ENCODE data around the gene ACY1.

ACY1 gene

GRCh38 chr3:51949121-51949520, 34.2 kb upstream of the ACY1 start:
- no peak overlapping the region for H3K9ac ChIP-seq (ENCODE audit: low read depth, low read length)
- H3K4me2 ChIP-seq (ENCODE audit: insufficient read depth, low read length): no peak overlapping the region
- no peaks in the 10 kb centered on the region; the same call in 1 of the 2 replicates for H3K36me3 ChIP-seq (ENCODE audit: insufficient read depth, low read length)
- no peaks in the 10 kb centered on the region for H3K4me1 ChIP-seq (ENCODE audit: insufficient read depth, low read length)
- TF ChIP-seq CTCF (IDR thresholded peaks at IDR 0.05; ENCODE audit: borderline replicate concordance, extremely low read depth, low read length, poor library complexity, severe bottlenecking) (no peak), EZH2 (IDR thresholded peaks at IDR 0.05; ENCODE audit: borderline replicate concordance, low read depth, low read length, severe bottlenecking) (no peak)
- no peaks in the 10 kb centered on the region for H3K79me2 ChIP-seq (ENCODE audit: insufficient read depth, low read length)
- no peaks in the 10 kb centered on the region for H3K27me3 ChIP-seq (ENCODE audit: insufficient read depth, low read length, poor library complexity)
- DNase-seq (no peak), ATAC-seq (ENCODE audit: insufficient read depth, low read depth) (no peak)
- no peak overlapping the region for H2AFZ ChIP-seq (ENCODE audit: low read depth, low read length)
- H3K4me3 ChIP-seq (ENCODE audit: low read depth in 1 of 2, low read length in 2 of 2): no peak overlapping the region
- no peak overlapping the region for H3K27ac ChIP-seq (ENCODE audit: low read length)
- H3K9me3 ChIP-seq (ENCODE audit: insufficient read depth, low read length, severe bottlenecking): no peaks in the 10 kb centered on the region
- no peaks in the 10 kb centered on the region; the same call in 1 of the 2 replicates for H4K20me1 ChIP-seq (ENCODE audit: insufficient read depth, low read length)

GRCh38 chr3:51950899-51951298, 32.4 kb upstream of the ACY1 start:
- Histone ChIP-seq H3K9me3 (ENCODE audit: insufficient read depth, low read length, severe bottlenecking) (no peaks in the 10 kb centered on the region), H3K4me3 (ENCODE audit: low read depth in 1 of 2, low read length in 2 of 2) (no peak overlapping the region), H3K79me2 (ENCODE audit: insufficient read depth, low read length) (no peaks in the 10 kb centered on the region), H3K4me1 (ENCODE audit: insufficient read depth, low read length) (no peaks in the 10 kb centered on the region), H3K27me3 (ENCODE audit: insufficient read depth, low read length, poor library complexity) (no peaks in the 10 kb centered on the region), H3K9ac (ENCODE audit: low read depth, low read length) (no peak overlapping the region), H3K36me3 (ENCODE audit: insufficient read depth, low read length) (no peaks in the 10 kb centered on the region; the same call in 1 of the 2 replicates), H3K4me2 (ENCODE audit: insufficient read depth, low read length) (no peak overlapping the region), H3K27ac (ENCODE audit: low read length) (no peak overlapping the region), H4K20me1 (ENCODE audit: insufficient read depth, low read length) (no peaks in the 10 kb centered on the region; the same call in 1 of the 2 replicates), H2AFZ (ENCODE audit: low read depth, low read length) (no peak overlapping the region)
- TF ChIP-seq EZH2 (IDR thresholded peaks at IDR 0.05; ENCODE audit: borderline replicate concordance, low read depth, low read length, severe bottlenecking): no peak
- no peak for TF ChIP-seq CTCF (IDR thresholded peaks at IDR 0.05; ENCODE audit: borderline replicate concordance, extremely low read depth, low read length, poor library complexity, severe bottlenecking)
- DNase-seq (no peak), ATAC-seq (ENCODE audit: insufficient read depth, low read depth) (no peak)

GRCh38 chr3:51953445-51953844, 29.9 kb upstream of the ACY1 start:
- Histone ChIP-seq H3K9ac (ENCODE audit: low read depth, low read length) (no peak overlapping the region), H2AFZ (ENCODE audit: low read depth, low read length) (no peak overlapping the region), H3K27me3 (ENCODE audit: insufficient read depth, low read length, poor library complexity) (no peaks in the 10 kb centered on the region), H3K79me2 (ENCODE audit: insufficient read depth, low read length) (no peaks in the 10 kb centered on the region), H3K4me1 (ENCODE audit: insufficient read depth, low read length) (no peaks in the 10 kb centered on the region), H3K9me3 (ENCODE audit: insufficient read depth, low read length, severe bottlenecking) (no peaks in the 10 kb centered on the region), H3K4me3 (ENCODE audit: low read depth in 1 of 2, low read length in 2 of 2) (no peak overlapping the region), H3K4me2 (ENCODE audit: insufficient read depth, low read length) (no peak overlapping the region), H4K20me1 (ENCODE audit: insufficient read depth, low read length) (no peaks in the 10 kb centered on the region), H3K36me3 (ENCODE audit: insufficient read depth, low read length) (no peaks in the 10 kb centered on the region), H3K27ac (ENCODE audit: low read length) (no peak overlapping the region)
- TF ChIP-seq EZH2 (IDR thresholded peaks at IDR 0.05; ENCODE audit: borderline replicate concordance, low read depth, low read length, severe bottlenecking): no peak
- no peak for TF ChIP-seq CTCF (IDR thresholded peaks at IDR 0.05; ENCODE audit: borderline replicate concordance, extremely low read depth, low read length, poor library complexity, severe bottlenecking)
- ATAC-seq (ENCODE audit: insufficient read depth, low read depth): no peak
- no peak for DNase-seq

GRCh38 chr3:51954105-51954504, 29.2 kb upstream of the ACY1 start:
- Histone ChIP-seq H4K20me1 (ENCODE audit: insufficient read depth, low read length) (no peaks in the 10 kb centered on the region), H2AFZ (ENCODE audit: low read depth, low read length) (no peak overlapping the region), H3K27ac (ENCODE audit: low read length) (no peak overlapping the region), H3K36me3 (ENCODE audit: insufficient read depth, low read length) (no peaks in the 10 kb centered on the region), H3K9ac (ENCODE audit: low read depth, low read length) (no peak overlapping the region), H3K27me3 (ENCODE audit: insufficient read depth, low read length, poor library complexity) (no peaks in the 10 kb centered on the region), H3K79me2 (ENCODE audit: insufficient read depth, low read length) (no peaks in the 10 kb centered on the region), H3K4me2 (ENCODE audit: insufficient read depth, low read length) (no peak overlapping the region), H3K9me3 (ENCODE audit: insufficient read depth, low read length, severe bottlenecking) (no peaks in the 10 kb centered on the region), H3K4me1 (ENCODE audit: insufficient read depth, low read length) (no peaks in the 10 kb centered on the region), H3K4me3 (ENCODE audit: low read depth in 1 of 2, low read length in 2 of 2) (no peak overlapping the region)
- no peak for TF ChIP-seq CTCF (IDR thresholded peaks at IDR 0.05; ENCODE audit: borderline replicate concordance, extremely low read depth, low read length, poor library complexity, severe bottlenecking)
- no peak for TF ChIP-seq EZH2 (IDR thresholded peaks at IDR 0.05; ENCODE audit: borderline replicate concordance, low read depth, low read length, severe bottlenecking)
- ATAC-seq (ENCODE audit: insufficient read depth, low read depth): no peak
- DNase-seq: no peak

All from DND-41 (cell line).